SW480 (cell line): Measurements from ENCODE around the gene PIWIL4.

ENCODE experiments used
- DNase-seq: peaks from one replicate; pipeline ENCODE4 v3.0.0-alpha.2; 2016; ENCODE audit warnings: low spot score

PIWIL4 gene

DNA sequence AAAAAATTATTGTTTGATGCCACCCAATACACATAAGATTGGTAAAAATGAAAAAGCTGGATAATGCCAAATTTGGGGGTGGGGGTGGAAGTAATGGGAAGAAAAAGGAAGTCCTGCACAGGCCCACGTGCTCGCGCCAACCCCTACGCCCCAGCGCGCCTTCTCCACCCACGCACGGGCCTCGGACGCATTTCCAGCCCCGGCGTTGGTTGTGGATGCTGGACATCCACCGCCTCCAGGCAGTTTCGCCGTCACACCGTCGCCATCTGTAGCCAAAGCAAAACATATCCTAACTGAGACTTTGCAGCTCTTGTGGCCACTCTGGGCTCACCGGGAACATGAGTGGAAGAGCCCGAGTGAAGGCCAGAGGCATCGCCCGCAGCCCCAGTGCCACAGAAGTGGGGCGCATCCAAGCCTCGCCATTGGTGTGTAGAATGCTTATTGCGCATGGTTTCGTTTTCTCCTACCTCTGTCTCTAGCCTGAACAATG, at the start of gene PIWIL4:
TSS of gene PIWIL4 (plus strand) at position 188 of the 490 bp plus-strand sequence. CDS start at position 339, 151 bp downstream.
- no peak for DNase-seq

DNA sequence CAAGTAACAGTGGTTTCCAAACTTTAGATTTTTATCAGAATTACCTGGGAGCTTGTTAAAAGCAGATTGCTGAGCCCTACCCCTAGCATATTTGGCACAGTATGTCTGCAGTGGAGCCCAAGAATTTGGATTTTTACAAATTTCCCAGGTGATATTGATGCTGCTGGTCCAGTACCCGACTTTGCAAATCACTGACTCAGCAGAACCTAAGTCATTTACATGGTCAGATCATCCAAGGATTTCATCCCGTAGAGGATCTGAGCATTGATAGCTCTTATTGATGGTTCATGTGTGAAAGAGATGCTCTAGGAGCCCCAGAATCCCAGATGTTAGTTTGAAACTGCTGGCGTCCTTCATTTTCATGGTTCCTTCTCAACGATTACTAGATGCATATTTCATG, 48.9 kb upstream of the PIWIL4 start:
- no peak for DNase-seq

DNA sequence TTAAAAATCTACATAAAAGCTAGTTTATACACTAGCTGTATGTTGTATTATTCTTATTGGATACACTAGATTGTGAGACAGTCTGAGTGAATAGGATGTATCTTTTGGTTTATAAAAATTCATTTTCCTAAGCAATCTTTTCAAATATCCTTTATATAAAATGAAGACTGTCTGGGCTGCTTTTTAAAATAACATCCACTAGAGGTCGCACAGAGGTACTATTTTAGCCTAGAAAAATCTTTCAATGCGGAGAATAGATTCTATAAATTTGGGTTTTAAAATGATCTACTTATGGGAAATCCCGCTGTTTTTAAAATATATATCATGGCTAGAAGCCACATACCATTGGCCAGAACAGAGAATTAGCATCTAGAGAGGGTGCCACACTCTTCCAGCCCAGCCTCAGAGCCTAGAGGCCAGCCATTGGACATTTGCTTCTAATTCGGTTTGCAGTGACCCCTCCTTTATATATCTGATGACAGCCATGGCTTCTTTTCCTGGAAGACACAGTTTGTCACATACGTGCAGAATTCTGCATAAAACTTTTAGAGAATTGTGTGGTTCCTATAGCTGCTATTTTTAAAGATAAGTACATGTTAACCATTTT, 47.6 kb upstream of the PIWIL4 start:
- DNase-seq: peak; percentile 27

DNA sequence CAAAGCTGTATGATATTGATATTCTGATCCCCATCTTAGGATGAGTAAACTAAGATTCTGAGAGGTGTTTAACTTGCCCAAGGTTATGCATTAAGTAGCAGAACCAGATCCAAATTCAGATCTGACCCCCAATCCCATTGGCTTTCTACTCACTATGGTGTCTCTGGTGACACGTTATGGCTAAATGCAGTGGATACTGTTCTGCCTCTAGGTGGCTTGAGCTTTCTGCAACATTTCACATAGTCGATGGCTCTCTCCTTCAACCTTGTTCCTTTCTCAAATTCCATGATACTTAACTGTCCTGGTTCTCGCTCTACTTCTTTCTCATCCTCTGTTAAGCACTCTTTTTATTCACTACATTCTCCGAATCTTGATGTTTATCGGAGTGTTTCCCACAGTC, 45.5 kb upstream of the PIWIL4 start:
- DNase-seq: peak; percentile 55

DNA sequence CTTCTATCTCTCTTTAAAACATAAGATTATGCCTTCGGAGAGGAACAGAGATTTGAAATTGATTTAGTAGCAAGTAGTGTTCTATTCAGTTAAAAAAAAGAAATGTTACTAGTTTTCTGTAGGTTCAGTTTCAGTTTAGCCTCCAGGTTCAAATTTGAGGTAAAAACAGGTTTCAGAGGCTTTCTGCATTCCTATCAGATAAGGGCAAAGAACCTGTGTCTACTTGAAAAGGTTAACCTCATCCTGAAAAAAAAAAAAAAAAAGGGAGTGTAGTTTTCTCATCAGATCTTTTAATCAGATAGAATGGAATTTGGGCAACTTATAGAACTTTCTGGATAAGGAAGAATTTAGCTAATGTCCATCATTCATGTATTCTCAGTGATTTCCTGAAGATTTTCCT, 42.8 kb upstream of the PIWIL4 start:
- DNase-seq: no peak

DNA sequence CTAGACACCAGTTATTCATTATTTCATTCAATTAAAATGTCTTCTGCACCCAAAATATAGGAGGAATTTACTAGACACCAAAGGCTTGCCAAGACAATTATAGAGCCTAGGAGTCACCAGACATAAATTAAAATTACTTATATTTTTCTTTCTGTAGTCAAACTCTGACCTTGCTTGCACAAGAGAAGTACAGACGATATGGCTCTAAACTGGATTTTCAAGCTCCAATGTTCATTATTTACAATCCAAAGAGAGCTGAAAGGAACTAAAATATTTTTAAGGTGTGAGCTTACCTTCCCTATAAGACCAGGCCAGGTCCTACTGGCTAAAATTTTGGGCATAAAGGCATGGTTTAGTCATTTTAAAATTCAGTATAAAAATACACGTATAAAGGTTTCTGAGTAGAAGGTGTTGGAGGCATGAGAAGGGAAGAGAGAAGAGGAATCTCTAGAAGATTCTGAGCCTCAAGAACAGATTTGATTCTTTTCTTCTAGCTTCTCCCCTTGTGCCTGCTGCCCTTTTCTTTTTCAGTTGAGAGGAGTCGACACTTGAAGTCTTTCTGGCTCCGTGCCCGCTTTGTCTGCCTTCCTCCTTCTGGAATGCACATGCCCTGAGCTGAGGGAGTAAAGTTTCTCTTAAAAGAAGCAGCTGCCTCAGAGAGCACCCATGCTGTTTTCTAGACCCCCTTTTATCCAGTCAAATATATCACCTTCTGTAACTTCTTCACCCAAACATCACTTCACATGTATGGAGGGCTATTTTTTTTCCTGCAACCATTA, 41.4 kb upstream of the PIWIL4 start:
- no peak for DNase-seq

DNA sequence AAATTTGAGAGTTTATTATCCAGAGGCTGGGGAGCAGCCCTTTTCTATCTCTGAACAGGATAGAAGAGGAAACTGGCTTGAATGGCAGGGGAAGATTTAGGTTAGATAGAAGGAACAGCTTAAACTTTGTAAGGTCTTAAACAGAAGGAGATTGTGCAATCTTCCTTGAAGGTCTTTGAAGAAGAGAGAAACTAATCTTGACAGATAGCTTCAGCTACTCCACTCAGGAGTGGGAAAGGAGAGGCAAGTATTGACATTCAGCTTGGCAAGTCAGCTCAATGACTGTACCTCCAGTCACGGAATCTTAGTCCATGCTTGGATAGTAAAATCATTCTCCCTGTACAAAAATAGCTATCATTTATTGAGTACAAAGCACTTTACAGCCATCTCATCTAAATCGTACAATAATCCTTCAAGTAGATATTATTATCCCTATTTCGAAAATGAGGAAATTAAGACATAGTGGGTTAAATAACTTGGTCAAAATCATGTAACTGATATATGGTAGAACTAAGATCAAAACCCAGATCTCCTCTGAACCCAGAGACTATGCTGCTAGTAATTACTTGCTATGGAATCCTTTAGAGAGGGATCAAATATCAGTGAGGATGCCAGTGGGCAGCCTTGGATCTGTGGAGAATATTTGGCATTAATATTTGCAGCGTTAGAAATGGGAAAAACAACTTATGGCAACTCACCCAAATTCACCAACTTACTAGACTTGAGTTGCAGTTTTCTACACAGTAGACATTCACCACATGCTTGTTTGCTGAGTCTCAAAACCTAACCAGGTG, 40.3 kb upstream of the PIWIL4 start:
- no peak for DNase-seq

DNA sequence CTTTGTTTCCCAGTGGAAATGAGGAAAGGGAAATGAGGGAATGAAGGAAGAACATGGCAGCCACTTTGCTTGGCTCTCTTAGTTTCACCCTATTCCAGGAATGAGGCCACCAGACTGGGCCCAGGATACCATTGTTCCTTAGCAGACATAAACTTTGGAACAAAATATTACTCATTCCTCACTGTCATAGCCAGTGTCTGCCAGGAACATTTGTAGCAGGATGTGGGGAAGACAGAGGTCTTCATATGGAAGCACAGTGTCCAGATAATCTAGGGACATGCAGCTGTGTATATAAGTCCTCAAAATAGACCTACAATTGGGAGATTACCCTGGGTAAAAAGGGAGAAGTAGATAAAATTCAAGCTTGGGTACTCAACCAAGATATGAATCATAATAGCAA, 38.6 kb upstream of the PIWIL4 start:
- no peak for DNase-seq

DNA sequence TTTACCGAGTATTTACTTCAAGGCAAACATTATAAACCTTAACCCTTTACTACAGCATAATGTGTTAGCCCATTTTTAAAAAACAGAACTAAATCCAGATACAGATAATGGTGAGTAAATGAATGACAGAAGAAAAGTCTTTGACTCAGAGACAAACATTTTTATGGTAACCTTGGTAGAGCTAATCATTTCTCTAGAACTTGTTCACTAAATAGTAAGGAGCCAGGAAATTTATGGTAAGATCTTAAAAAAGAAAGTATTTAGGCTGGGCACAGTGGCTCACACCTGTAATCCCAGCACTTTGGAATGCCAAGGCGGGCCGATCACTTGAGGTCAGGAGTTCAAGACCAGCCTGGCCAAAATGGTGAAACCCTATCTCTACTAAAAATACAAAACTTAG, 35.0 kb upstream of the PIWIL4 start:
- no peak for DNase-seq

DNA sequence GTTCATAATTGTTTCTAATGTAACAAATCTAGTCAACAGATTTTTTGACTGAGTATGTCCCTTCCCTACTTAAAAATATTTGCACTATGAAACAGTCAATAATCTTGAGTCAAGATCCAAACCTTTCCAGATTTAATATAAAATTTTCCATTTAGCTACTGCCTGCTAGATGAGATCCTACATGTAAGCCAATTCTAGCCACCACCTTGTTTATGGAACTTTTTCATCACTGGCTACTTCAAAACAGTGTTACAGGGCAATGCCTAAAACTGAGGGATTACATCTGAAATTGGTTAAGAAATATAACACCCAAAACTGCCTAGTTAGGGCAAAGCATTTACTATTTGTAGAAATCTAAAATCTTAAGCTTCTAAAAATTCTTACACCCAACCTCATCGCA, 34.0 kb upstream of the PIWIL4 start:
- DNase-seq: no peak

DNA sequence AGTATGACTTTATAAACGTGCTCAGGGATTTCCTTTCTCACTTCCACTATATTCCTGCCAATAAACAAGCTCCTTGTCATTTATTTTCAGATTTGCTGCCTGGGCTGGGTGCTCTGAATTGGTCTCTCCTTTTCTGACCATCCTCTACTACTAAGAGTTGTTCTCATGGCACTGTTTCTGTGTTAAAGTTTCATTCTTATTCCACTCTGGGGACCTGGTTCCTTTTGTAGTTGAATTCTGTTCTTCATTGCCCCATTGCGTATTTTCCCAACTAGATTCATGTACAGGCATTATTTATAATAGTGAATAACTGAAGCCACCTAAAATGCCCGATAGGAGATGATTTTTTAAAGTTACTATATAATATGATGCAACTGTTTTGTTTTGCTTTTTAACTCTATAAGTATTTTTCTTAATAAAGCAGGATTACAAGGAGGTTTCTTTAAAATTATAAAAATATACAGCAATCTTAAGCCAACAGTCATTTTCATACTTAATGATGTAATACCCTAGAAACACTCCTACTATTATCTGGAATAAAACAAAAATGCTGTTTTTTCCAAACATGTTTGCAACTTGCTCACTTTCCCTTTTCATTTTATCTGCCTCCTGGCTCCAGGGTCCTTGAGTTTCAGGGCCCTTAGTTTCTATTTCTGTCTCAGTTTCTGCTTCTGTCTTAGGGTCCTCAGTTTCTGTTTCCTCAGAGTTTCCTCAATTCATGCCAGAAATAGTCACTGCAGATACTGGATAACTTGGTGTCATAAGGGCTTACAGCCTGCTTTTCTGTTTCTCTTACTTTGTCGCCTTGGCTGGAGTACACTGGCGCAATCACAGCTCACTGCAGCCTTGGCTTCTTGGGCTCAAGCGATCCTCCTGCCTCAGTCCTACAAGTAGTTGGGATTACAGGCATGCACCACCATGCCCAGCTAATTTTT, 33.2 kb upstream of the PIWIL4 start:
- no peak for DNase-seq

DNA sequence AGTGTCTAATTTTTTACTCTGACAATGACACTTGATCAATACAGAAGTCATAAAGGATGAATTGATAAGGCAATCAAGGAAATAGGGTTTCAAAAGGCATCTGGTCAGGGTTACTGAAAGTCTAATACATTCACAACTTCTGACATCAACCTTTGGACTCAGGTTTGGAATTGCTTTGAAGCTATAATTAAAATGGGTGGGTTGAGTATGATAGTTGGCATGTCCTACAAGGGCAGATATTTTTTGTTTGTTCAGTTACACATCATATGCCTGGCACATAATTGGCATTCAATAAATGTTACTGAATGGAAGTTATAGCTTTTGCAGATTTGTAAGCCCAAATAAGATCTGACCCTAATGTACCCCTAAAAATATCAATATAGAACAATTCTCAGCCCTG, 30.8 kb upstream of the PIWIL4 start:
- peak; percentile 89 for DNase-seq

DNA sequence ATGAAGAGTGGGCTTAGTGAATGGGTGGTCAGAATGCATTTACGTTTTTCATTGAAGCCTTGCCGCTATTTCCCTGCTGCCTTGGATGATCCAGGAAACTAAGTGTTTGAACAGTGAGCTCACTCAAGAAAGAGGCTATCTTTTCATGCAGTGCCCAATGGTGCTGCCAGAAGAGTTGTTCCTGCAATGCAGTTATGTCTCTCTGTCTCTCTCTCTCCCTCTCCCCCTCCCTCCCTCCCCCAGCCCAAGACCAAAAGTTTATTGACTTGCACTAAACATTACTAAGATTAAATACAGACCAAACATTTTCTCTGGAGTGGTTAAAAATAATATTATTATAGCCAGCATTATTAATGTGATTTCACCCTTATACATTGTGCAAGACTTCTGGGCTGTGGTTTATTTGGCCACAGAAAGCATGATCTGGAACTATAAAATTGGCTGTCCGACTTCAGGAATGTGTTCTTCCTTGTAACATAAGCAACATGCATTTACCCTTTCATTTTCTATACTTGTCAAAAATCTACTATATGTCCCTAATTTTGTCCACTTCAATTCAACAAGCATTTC, 30.1 kb upstream of the PIWIL4 start:
- peak; percentile 42 for DNase-seq

DNA sequence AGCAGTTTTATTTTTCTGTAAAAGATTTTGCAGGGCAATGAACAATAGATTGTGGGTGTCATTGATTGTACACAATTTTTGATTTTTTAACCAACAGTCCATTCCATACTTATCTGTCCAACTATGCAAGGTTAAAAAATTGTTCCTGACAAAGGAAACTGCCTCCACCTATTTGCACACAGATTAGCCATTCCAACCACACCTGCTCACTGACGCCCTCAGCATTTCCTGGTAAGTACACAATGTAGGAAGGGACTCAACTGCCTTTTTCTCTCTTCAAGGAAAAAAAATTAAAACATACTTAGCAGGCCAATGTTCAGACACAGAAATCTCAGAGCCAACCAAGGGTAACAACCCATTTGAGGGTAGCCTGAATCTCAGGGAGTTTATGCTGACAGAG, 27.7 kb upstream of the PIWIL4 start:
- DNase-seq: peak; percentile 36

DNA sequence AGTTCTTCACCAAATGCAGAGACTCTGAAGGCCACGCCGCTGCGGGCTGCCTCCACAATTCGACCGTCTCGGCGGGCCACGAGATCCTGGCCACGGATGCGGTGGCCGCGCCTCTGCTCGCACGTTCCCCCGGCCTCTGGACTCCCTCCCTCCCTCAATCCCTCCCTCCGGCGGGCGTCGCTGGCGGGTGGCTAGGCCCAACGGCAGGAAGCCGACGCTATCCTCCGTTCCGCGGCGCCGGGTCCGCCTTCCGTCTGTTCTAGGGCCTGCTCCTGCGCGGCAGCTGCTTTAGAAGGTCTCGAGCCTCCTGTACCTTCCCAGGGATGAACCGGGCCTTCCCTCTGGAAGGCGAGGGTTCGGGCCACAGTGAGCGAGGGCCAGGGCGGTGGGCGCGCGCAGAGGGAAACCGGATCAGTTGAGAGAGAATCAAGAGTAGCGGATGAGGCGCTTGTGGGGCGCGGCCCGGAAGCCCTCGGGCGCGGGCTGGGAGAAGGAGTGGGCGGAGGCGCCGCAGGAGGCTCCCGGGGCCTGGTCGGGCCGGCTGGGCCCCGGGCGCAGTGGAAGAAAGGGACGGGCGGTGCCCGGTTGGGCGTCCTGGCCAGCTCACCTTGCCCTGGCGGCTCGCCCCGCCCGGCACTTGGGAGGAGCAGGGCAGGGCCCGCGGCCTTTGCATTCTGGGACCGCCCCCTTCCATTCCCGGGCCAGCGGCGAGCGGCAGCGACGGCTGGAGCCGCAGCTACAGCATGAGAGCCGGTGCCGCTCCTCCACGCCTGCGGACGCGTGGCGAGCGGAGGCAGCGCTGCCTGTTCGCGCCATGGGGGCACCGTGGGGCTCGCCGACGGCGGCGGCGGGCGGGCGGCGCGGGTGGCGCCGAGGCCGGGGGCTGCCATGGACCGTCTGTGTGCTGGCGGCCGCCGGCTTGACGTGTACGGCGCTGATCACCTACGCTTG, 23.2 kb upstream of the PIWIL4 start, which contains the start of gene FUT4:
TSS of gene FUT4 (plus strand) at position 227 of the 951 bp plus-strand sequence. CDS start at position 440, 213 bp downstream.
- peak; percentile 94 for DNase-seq

DNA sequence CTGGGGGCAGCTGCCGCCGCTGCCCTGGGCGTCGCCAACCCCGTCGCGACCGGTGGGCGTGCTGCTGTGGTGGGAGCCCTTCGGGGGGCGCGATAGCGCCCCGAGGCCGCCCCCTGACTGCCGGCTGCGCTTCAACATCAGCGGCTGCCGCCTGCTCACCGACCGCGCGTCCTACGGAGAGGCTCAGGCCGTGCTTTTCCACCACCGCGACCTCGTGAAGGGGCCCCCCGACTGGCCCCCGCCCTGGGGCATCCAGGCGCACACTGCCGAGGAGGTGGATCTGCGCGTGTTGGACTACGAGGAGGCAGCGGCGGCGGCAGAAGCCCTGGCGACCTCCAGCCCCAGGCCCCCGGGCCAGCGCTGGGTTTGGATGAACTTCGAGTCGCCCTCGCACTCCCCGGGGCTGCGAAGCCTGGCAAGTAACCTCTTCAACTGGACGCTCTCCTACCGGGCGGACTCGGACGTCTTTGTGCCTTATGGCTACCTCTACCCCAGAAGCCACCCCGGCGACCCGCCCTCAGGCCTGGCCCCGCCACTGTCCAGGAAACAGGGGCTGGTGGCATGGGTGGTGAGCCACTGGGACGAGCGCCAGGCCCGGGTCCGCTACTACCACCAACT, 22.4 kb upstream of the PIWIL4 start:
- peak; percentile 33 for DNase-seq

DNA sequence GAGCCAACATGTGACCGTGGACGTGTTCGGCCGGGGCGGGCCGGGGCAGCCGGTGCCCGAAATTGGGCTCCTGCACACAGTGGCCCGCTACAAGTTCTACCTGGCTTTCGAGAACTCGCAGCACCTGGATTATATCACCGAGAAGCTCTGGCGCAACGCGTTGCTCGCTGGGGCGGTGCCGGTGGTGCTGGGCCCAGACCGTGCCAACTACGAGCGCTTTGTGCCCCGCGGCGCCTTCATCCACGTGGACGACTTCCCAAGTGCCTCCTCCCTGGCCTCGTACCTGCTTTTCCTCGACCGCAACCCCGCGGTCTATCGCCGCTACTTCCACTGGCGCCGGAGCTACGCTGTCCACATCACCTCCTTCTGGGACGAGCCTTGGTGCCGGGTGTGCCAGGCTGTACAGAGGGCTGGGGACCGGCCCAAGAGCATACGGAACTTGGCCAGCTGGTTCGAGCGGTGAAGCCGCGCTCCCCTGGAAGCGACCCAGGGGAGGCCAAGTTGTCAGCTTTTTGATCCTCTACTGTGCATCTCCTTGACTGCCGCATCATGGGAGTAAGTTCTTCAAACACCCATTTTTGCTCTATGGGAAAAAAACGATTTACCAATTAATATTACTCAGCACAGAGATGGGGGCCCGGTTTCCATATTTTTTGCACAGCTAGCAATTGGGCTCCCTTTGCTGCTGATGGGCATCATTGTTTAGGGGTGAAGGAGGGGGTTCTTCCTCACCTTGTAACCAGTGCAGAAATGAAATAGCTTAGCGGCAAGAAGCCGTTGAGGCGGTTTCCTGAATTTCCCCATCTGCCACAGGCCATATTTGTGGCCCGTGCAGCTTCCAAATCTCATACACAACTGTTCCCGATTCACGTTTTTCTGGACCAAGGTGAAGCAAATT, 21.7 kb upstream of the PIWIL4 start:
- peak; percentile 35 for DNase-seq

DNA sequence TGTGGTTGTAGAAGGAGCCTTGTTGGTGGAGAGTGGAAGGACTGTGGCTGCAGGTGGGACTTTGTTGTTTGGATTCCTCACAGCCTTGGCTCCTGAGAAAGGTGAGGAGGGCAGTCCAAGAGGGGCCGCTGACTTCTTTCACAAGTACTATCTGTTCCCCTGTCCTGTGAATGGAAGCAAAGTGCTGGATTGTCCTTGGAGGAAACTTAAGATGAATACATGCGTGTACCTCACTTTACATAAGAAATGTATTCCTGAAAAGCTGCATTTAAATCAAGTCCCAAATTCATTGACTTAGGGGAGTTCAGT, 21.1 kb upstream of the PIWIL4 start:
- DNase-seq: no peak

DNA sequence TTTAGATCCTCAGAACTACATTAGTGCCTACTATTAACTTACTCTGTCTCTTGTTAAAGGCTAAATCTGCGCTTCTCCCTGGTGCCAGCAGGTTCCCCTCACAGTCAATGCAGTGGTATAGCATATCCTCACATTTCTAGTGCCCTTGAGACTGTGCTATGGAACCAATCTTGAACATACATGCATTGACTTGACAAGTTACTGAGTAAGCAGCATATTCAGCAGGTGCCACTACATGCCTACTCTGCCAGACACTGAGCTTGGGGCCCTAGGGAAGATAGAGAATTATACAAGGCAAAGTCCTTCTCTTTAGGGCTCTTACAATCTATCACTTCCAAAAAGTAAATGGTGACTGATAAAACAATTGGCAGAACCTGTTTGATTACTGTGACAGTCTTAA, 20.3 kb upstream of the PIWIL4 start:
- peak; percentile 38 for DNase-seq
